Measurements from ENCODE around the gene RB1. TPM values are rescaled to one million over a fixed set of nuclear protein-coding genes. Genes with fewer than 3 reads are reported as not detected.
"Not testable (repeated sequence)": the region's sequence is repeated elsewhere in the genome, so short reads cannot be mapped to it uniquely, and the experiment has no call there.

RB1 gene
- polyA plus RNA-seq, 2 of the 4 experiments (the other 2 are of a cell fraction) = 17.7 to 22.2 TPM

- Histone ChIP-seq H3K9me3 (no peaks in the 10 kb centered on the region), H3K4me3 (no peak overlapping the region), H3K4me1 (no peaks in the 10 kb centered on the region), H3K27ac (no peak overlapping the region), H3K4me2 (no peak overlapping the region)
- TF ChIP-seq MAFK (IDR thresholded peaks at IDR 0.05; ENCODE audit: partially characterized antibody) = no peak
- no peak for TF ChIP-seq CTCF (IDR thresholded peaks at IDR 0.05)
- TF ChIP-seq TP53 (CRISPR knock-in tag; IDR thresholded peaks at IDR 0.05) = no peak
- TF ChIP-seq HOXA7 (CRISPR knock-in tag; IDR thresholded peaks at IDR 0.05) = no peak
- TF ChIP-seq CBX8 (IDR thresholded peaks at IDR 0.05) = no peak
- TF ChIP-seq HOXB5 (CRISPR knock-in tag; IDR thresholded peaks at IDR 0.05) = no peak
- no peak for TF ChIP-seq HEYL (CRISPR knock-in tag; IDR thresholded peaks at IDR 0.05)
- no peak for TF ChIP-seq RFX5 (IDR thresholded peaks at IDR 0.05)
- TF ChIP-seq MYC (IDR thresholded peaks at IDR 0.05; ENCODE audit: borderline replicate concordance, low read length) = no peak
- TF ChIP-seq, protein P1, sequence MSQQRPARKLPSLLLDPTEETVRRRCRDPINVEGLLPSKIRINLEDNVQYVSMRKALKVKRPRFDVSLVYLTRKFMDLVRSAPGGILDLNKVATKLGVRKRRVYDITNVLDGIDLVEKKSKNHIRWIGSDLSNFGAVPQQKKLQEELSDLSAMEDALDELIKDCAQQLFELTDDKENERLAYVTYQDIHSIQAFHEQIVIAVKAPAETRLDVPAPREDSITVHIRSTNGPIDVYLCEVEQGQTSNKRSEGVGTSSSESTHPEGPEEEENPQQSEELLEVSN (IDR thresholded peaks at IDR 0.05; ENCODE audit: borderline replicate concordance, low read depth) = no peak
- TF ChIP-seq JUNB (IDR thresholded peaks at IDR 0.05) = no peak
- ATAC-seq (no peak), FAIRE-seq (no peak), DNase-seq (ENCODE audit: low read depth in 1 of 2, low spot score in 1 of 2) (no peak)
- CTCF ChIA-PET = no interaction called here
- POLR2A ChIA-PET = no interaction called here
Measured at GRCh38 chr13:48426052-48426451, 122.5 kb downstream of the RB1 start.

GRCh38 chr13:48426755-48427298, 123.3 kb downstream of the RB1 start:
- 96% methylated on average over 8 of the region's 9 CpGs for WGBS (ENCODE audit: missing lambda C conversion rate)
- H3K4me2 ChIP-seq; CTCF ChIA-PET; FAIRE-seq; H3K4me1 ChIP-seq; H3K9me3 ChIP-seq; DNase-seq (ENCODE audit: low read depth in 1 of 2, low spot score in 1 of 2); ATAC-seq; POLR2A ChIA-PET; H3K4me3 ChIP-seq; H3K27ac ChIP-seq: not testable (repeated sequence)

GRCh38 chr13:48429036-48429435, 125.5 kb downstream of the RB1 start:
- 90% methylated on average over 3 of the region's 3 CpGs for WGBS (ENCODE audit: missing lambda C conversion rate)
- FAIRE-seq (no peak), ATAC-seq (no peak), DNase-seq (ENCODE audit: low read depth in 1 of 2, low spot score in 1 of 2) (no peak)
- CTCF ChIA-PET = no interaction called here
- Histone ChIP-seq H3K4me2 (no peak overlapping the region), H3K9me3 (no peaks in the 10 kb centered on the region), H3K4me3 (no peak overlapping the region), H3K4me1 (no peaks in the 10 kb centered on the region), H3K27ac (no peak overlapping the region)
- POLR2A ChIA-PET = no interaction called here
- TF ChIP-seq RCOR1 (IDR thresholded peaks at IDR 0.05; ENCODE audit: low read depth, low read length) (no peak), RNF2 (IDR thresholded peaks at IDR 0.05; ENCODE audit: borderline replicate concordance, low read depth) (no peak), ESRRA (IDR thresholded peaks at IDR 0.05; ENCODE audit: borderline replicate concordance, low read length) (no peak)

DNA sequence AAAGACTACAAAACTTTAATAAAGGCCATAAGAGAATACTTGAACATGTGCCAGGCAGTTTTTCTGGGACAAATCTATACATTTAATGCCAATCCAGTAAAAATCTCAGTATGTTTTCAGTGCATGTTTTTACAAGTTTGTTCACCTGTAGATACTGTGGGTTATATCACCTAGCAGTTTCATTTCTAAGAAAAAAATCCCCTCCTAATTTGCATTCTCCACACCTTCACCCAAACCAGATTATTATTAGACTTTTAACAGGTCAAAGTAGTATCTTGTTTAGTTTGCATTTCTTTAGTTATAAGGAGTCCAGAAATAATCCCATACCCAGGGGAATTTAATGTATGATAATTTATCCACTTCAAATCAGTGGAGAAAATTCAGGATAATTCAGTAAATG, 126.3 kb downstream of the RB1 start:
- H3K4me2 ChIP-seq = no peak overlapping the region
- FAIRE-seq (no peak), DNase-seq (ENCODE audit: low read depth in 1 of 2, low spot score in 1 of 2) (no peak), ATAC-seq (no peak)
- ChIA-PET POLR2A (no interaction called here), CTCF (no interaction called here)
- H3K4me3 ChIP-seq = no peak overlapping the region
- no peak overlapping the region for H3K27ac ChIP-seq
- H3K9me3 ChIP-seq = no peaks in the 10 kb centered on the region
- no peaks in the 10 kb centered on the region for H3K4me1 ChIP-seq
- TF ChIP-seq NR3C1 (IDR thresholded peaks at IDR 0.05) (no peak), CHD2 (IDR thresholded peaks at IDR 0.05; ENCODE audit: low read length, partially characterized antibody) (no peak), PHF8 (IDR thresholded peaks at IDR 0.05; ENCODE audit: borderline replicate concordance, low read depth) (no peak), SMC3 (IDR thresholded peaks at IDR 0.05) (no peak), MYC (IDR thresholded peaks at IDR 0.05; ENCODE audit: borderline replicate concordance, low read length) (no peak), RARB (CRISPR knock-in tag; IDR thresholded peaks at IDR 0.05) (no peak), RCOR1 (IDR thresholded peaks at IDR 0.05; ENCODE audit: low read depth, low read length) (no peak), MAZ (IDR thresholded peaks at IDR 0.05; ENCODE audit: borderline replicate concordance, low read depth, low read length) (no peak), FOSB (CRISPR knock-in tag; IDR thresholded peaks at IDR 0.05) (no peak), KDM5A (IDR thresholded peaks at IDR 0.05) (no peak), CHD4 (IDR thresholded peaks at IDR 0.05; ENCODE audit: borderline replicate concordance) (no peak), ZSCAN20 (CRISPR knock-in tag; IDR thresholded peaks at IDR 0.05) (no peak), HEYL (CRISPR knock-in tag; IDR thresholded peaks at IDR 0.05) (no peak), REST (IDR thresholded peaks at IDR 0.05) (no peak), HOXB5 (CRISPR knock-in tag; IDR thresholded peaks at IDR 0.05) (no peak), JUN (IDR thresholded peaks at IDR 0.05) (no peak), BHLHE40 (IDR thresholded peaks at IDR 0.05; ENCODE audit: low read depth, low read length) (no peak), KDM1A (IDR thresholded peaks at IDR 0.05; ENCODE audit: low read depth) (no peak), MAFK (IDR thresholded peaks at IDR 0.05; ENCODE audit: partially characterized antibody) (no peak)

Data from A549 (cell line).